H9 (cell line): Measurements from ENCODE around the gene RPS21. TPM values are rescaled to one million over a fixed set of nuclear protein-coding genes. Genes with fewer than 3 reads are reported as not detected.

Experiments used
- DNase-seq: peaks from one replicate; pipeline ENCODE4 v3.0.0-alpha.2; 2017
- H2AFZ ChIP-seq: one replicate; pipeline ENCODE4 v1.6.1; 2013; ENCODE audit warnings: mild to moderate bottlenecking, low read length, control low read depth, moderate library complexity
- H2AK5ac ChIP-seq: 2 replicates; pipeline ENCODE4 v1.6.1; 2013; ENCODE audit warnings: low read length, control low read depth, mixed read lengths; ENCODE audit not compliant: insufficient read length
- H2BK120ac ChIP-seq: one replicate; pipeline ENCODE4 v1.6.1; 2013; ENCODE audit warnings: low read depth, mild to moderate bottlenecking, low read length, control low read depth, inconsistent platforms; ENCODE audit not compliant: poor library complexity, severe bottlenecking
- H2BK12ac ChIP-seq: 2 replicates; pipeline ENCODE4 v1.6.1; 2013; ENCODE audit warnings: low read length, control low read depth, mixed read lengths, low read depth; ENCODE audit not compliant: insufficient read length
- H2BK15ac ChIP-seq: 2 replicates; pipeline ENCODE4 v1.6.1; 2013; ENCODE audit warnings: low read depth, low read length, control low read depth
- H2BK20ac ChIP-seq: one replicate; pipeline ENCODE4 v1.6.1; 2013; ENCODE audit warnings: low read depth, mild to moderate bottlenecking, low read length, control low read depth, inconsistent platforms; ENCODE audit not compliant: poor library complexity, severe bottlenecking
- H2BK5ac ChIP-seq: 2 replicates; pipeline ENCODE4 v1.6.1; 2013; ENCODE audit warnings: low read length, control low read depth, mixed read lengths; ENCODE audit not compliant: insufficient read length
- H3K14ac ChIP-seq: 2 replicates; pipeline ENCODE4 v1.6.1; 2013; ENCODE audit warnings: low read length, control low read depth; ENCODE audit not compliant: insufficient read depth
- H3K18ac ChIP-seq: 2 replicates; pipeline ENCODE4 v1.6.1; 2013; ENCODE audit warnings: low read depth, mild to moderate bottlenecking, mixed read lengths, low read length, control low read depth; ENCODE audit not compliant: insufficient read length
- H3K23ac ChIP-seq: 2 replicates; pipeline ENCODE4 v1.6.1; 2013; ENCODE audit warnings: low read length, control low read depth, mixed read lengths, low read depth; ENCODE audit not compliant: insufficient read length
- H3K23me2 ChIP-seq: 2 replicates; pipeline ENCODE4 v1.6.1; 2013; ENCODE audit warnings: low read depth, mild to moderate bottlenecking, mixed read lengths, low read length, control low read depth; ENCODE audit not compliant: insufficient read length, poor library complexity, severe bottlenecking
- H3K27ac ChIP-seq: 2 replicates; pipeline ENCODE4 v1.5.1; 2013; ENCODE audit warnings: low read length, control low read depth, mixed read lengths, low read depth; ENCODE audit not compliant: insufficient read length
- H3K27me3 ChIP-seq: 2 replicates; pipeline ENCODE4 v1.6.1; 2013; ENCODE audit warnings: low read length, control low read depth, inconsistent platforms; ENCODE audit not compliant: insufficient read depth
- H3K4ac ChIP-seq: 2 replicates; pipeline ENCODE4 v1.6.1; 2013; ENCODE audit warnings: low read depth, mild to moderate bottlenecking, control low read depth, inconsistent platforms, low read length, moderate library complexity
- H3K4me1 ChIP-seq: 2 replicates; pipeline ENCODE4 v1.6.1; 2013; ENCODE audit warnings: low read length, control low read depth, inconsistent platforms; ENCODE audit not compliant: insufficient read depth
- H3K4me2 ChIP-seq: 2 replicates; pipeline ENCODE4 v1.6.1; 2013; ENCODE audit warnings: low read length, control low read depth, mixed read lengths; ENCODE audit not compliant: insufficient read length, insufficient read depth
- H3K56ac ChIP-seq: 2 replicates; pipeline ENCODE4 v1.6.1; 2013; ENCODE audit warnings: low read depth, mild to moderate bottlenecking, mixed read lengths, low read length, control low read depth; ENCODE audit not compliant: insufficient read length
- H3K79me1 ChIP-seq: 2 replicates; pipeline ENCODE4 v1.6.1; 2013; ENCODE audit warnings: low read depth, mild to moderate bottlenecking, moderate library complexity, low read length, control low read depth, inconsistent platforms; ENCODE audit not compliant: insufficient read depth, poor library complexity, severe bottlenecking
- H3K79me2 ChIP-seq: 2 replicates; pipeline ENCODE4 v1.6.1; 2013; ENCODE audit warnings: low read length, control low read depth, inconsistent platforms; ENCODE audit not compliant: insufficient read depth
- H3K9ac ChIP-seq: 2 replicates; pipeline ENCODE4 v1.6.1; 2013; ENCODE audit warnings: low read length, control low read depth, mixed read lengths; ENCODE audit not compliant: insufficient read length; ENCODE audit errors: extremely low read depth
- H3K9me3 ChIP-seq: one replicate; pipeline ENCODE4 v1.6.1; 2013; ENCODE audit warnings: low read depth, low read length, inconsistent platforms; ENCODE audit not compliant: control insufficient read depth
- H3T11ph ChIP-seq: one replicate; pipeline ENCODE4 v1.6.1; 2013; ENCODE audit warnings: mild to moderate bottlenecking, low read length, control low read depth, inconsistent platforms
- H4K20me1 ChIP-seq: one replicate; pipeline ENCODE4 v1.6.1; 2013; ENCODE audit not compliant: control insufficient read depth, insufficient read length, insufficient read depth
- H4K5ac ChIP-seq: 2 replicates; pipeline ENCODE4 v1.6.1; 2013; ENCODE audit warnings: low read depth, mild to moderate bottlenecking, mixed read lengths, low read length, control low read depth; ENCODE audit not compliant: insufficient read length
- H4K8ac ChIP-seq: replicated peaks from 2 replicates; pipeline ENCODE4 v1.6.1; 2013; ENCODE audit warnings: low read length, control low read depth, mixed read lengths, low read depth; ENCODE audit not compliant: insufficient read length
- H4K91ac ChIP-seq: 2 replicates; pipeline ENCODE4 v1.6.1; 2013; ENCODE audit warnings: low read depth, mild to moderate bottlenecking, moderate library complexity, mixed read lengths, low read length, control low read depth; ENCODE audit not compliant: insufficient read length
- H3K27ac Mint-ChIP-seq, 3 experiments: 2 replicates in 2 of 3; 3 replicates in 1 of 3; pipeline ENCODE4 v1.8.0; 2020 to 2021; ENCODE audit warnings: mixed read lengths in 3 of 3, mild to moderate bottlenecking in 1 of 3, moderate library complexity in 1 of 3
- H3K27me3 Mint-ChIP-seq: 2 replicates; pipeline ENCODE4 v1.8.0; 2021; ENCODE audit warnings: low read depth, mild to moderate bottlenecking, moderate library complexity, mixed read lengths
- H3K36me3 Mint-ChIP-seq, 3 experiments: 2 replicates in 2 of 3; 3 replicates in 1 of 3; pipeline ENCODE4 v1.8.0; 2020 to 2021; ENCODE audit warnings: low read depth in 3 of 3, mixed read lengths in 3 of 3; ENCODE audit not compliant: insufficient read depth in 1 of 3
- H3K4me1 Mint-ChIP-seq, 2 experiments: 2 replicates each; pipeline ENCODE4 v1.8.0; 2020; ENCODE audit warnings: mixed read lengths in 2 of 2
- H3K4me3 Mint-ChIP-seq, 2 experiments: 2 replicates in 1 of 2; 3 replicates in 1 of 2; pipeline ENCODE4 v1.8.0; 2020 to 2021; ENCODE audit warnings: mild to moderate bottlenecking in 2 of 2, mixed read lengths in 2 of 2, moderate library complexity in 1 of 2
- H3K9me3 Mint-ChIP-seq, 2 experiments: 2 replicates in 1 of 2; 3 replicates in 1 of 2; pipeline ENCODE4 v1.8.0; 2020; ENCODE audit warnings: mild to moderate bottlenecking in 2 of 2, mixed read lengths in 2 of 2, moderate library complexity in 1 of 2
- CTCF ChIP-seq: fragments of 200-600 bp; sonication (generic); conservative IDR thresholded peaks from 3 replicates; pipeline ENCODE4 v1.8.0; 2021; ENCODE audit warnings: antibody characterized with exemption, mild to moderate bottlenecking
- WGBS: extraction: QIAGEN DNeasy Blood & Tissue Kit; methylation state at CpG from one replicate; pipeline ENCODE4 v1.1.7; 2013; ENCODE audit warnings: missing lambda C conversion rate, low lambda C conversion rate, mixed read lengths; ENCODE audit not compliant: insufficient read length; ENCODE audit errors: extremely low coverage; 5-methylcytosine and 5-hydroxymethylcytosine counted together
- total RNA-seq: library from RNA; stranded (reverse); gene quantifications from 2 replicates; pipeline ENCODE4 v1.2.1, GENCODE V29; 2021

The RPS21 gene
- total RNA-seq, 1 experiment from 2014 or later = 1,715 TPM

DNA sequence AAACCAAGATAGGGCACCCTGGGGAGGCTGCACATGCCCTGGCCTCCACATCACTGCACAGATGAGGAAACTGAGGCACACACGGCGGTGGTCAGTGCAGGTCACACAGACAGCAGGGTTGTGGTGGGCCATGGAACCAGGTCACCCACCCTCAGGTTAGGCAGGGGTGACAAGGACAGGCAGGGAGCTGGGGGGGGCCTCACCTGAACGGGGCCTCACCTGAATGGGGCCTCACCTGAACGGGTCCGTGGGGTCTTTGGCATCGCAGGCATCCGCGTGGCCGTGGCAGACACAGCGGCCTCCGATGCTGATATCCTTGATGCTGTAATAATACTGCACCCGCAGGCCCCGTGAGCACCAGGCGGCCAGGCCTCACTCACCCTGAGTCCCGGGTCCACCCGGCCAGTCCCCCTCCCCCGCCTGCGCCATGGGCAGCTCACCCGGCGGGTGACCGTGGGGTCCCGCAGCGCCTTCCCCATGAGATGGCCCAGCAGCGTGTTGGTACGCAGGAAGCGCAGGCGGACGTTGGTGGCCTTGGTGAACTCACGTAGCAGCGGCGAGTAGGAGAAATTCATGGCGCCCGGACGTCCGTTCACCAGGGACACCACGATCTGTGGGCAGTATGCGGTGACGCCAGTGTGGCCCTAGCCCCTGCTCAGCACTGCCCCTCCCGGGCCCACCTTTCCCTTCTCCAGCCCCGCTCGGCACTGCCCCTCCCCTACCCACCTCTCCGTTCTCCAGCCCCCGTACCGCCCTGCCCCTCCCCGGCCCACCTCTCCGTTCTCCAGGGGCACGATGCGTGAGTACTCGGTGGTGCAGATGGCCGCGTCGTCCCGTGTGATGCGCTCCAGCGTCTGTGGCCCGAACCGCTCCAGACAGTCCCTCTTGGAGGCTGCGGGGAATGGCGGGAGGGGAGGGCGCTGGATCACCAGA, 35.2 kb upstream of the RPS21 start:
- Histone ChIP-seq H3T11ph (no peak overlapping the region), H3K14ac (no peak overlapping the region), H3K27me3 (no peaks in the 10 kb centered on the region), H3K79me1 (no peaks in the 10 kb centered on the region), H2AK5ac (no peak overlapping the region), H3K4me2 (no peak overlapping the region), H2AFZ (no peak overlapping the region), H2BK15ac (no peak overlapping the region), H2BK5ac (no peak overlapping the region), H3K18ac (no peak overlapping the region), H2BK12ac (no peak overlapping the region), H2BK20ac (no peak overlapping the region), H4K8ac (no peak overlapping the region), H3K9ac (no peak overlapping the region), H3K79me2 (no peaks in the 10 kb centered on the region), H3K23me2 (no peaks in the 10 kb centered on the region), H3K4ac (no peak overlapping the region), H3K27ac (no peak overlapping the region), H4K20me1 (no peaks in the 10 kb centered on the region), H4K5ac (no peak overlapping the region), H3K9me3 (no peaks in the 10 kb centered on the region), H3K4me1 (no peaks in the 10 kb centered on the region; the same call in 1 of the 2 replicates), H3K23ac (no peak overlapping the region), H2BK120ac (no peak overlapping the region), H4K91ac (no peak overlapping the region), H3K56ac (no peak overlapping the region)
- H3K4me1 Mint-ChIP-seq = peaks cover 9 to 19% of the 10 kb centered on the region in 2 experiments
- no peak for TF ChIP-seq CTCF
- H3K9me3 Mint-ChIP-seq = peaks cover 9 to 18% of the 10 kb centered on the region in 2 experiments
- no peak overlapping the region for H3K4me3 Mint-ChIP-seq
- WGBS = no CpG with 5 or more reads among the region's 60 CpGs
- peaks cover 13 to 52% (median 49%) of the 10 kb centered on the region in 3 experiments for H3K36me3 Mint-ChIP-seq
- DNase-seq = no peak
- H3K27me3 Mint-ChIP-seq = no peaks in the 10 kb centered on the region; the same call in 1 of the 2 replicates
- no peak overlapping the region for H3K27ac Mint-ChIP-seq
